ENCODE data around the gene CIAO3.

Gene CIAO3

DNA sequence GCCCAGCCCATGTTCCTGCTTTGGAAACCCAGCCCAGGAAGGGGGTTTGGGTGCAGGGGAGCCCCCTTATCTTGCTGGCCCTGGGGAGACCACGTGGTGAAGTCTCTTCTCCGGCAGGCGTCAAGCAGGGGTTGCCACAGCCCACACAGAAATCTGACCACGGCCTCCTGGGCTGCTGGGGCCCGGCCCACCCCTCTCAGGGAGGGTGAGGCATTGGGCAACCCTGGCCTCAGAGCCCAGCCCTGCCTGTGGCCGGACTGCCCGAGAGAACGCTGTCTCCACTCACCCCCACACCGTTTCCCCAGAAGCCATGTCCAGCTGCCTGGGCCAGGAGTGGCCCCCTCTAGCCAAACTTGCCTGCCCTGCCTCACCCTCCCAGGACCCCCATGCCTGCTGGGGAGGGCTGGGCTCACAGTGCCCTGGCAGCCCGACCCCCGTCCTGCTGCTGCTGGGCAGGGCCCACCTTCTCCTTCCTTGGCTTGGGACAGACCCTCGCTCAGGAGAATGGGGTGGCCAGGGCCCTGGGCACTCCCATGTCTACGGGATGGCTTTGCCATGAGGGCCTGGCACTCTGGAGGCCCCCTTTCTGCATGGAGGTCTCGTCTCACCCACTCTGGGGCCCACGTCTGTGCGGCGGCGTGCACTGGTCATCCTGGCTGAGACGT, 40.7 kb upstream of the CIAO3 start:
- ATAC-seq = no peak
- TF ChIP-seq ZFP3 (CRISPR knock-in tag; IDR thresholded peaks at IDR 0.05) (no peak), TCF4 (CRISPR knock-in tag; IDR thresholded peaks at IDR 0.05; ENCODE audit: borderline replicate concordance) (no peak), ZNF565 (CRISPR knock-in tag; conservative IDR thresholded peaks at IDR 0.05; ENCODE audit: low read depth) (no peak), GLIS3 (CRISPR knock-in tag; IDR thresholded peaks at IDR 0.05) (no peak), ISL1 (CRISPR knock-in tag; IDR thresholded peaks at IDR 0.05) (no peak), OSR1 (CRISPR knock-in tag; IDR thresholded peaks at IDR 0.05) (no peak), BACH2 (CRISPR knock-in tag; IDR thresholded peaks at IDR 0.05; ENCODE audit: borderline replicate concordance) (no peak), TOX (CRISPR knock-in tag; IDR thresholded peaks at IDR 0.05; ENCODE audit: borderline replicate concordance) (no peak), CREB5 (CRISPR knock-in tag; IDR thresholded peaks at IDR 0.05; ENCODE audit: low read depth) (no peak), CSDC2 (CRISPR knock-in tag; IDR thresholded peaks at IDR 0.05) (no peak), ZFP30 (CRISPR knock-in tag; IDR thresholded peaks at IDR 0.05) (no peak), RARB (CRISPR knock-in tag; IDR thresholded peaks at IDR 0.05) (no peak), ESRRG (CRISPR knock-in tag; IDR thresholded peaks at IDR 0.05) (no peak), ZNF8 (CRISPR knock-in tag; IDR thresholded peaks at IDR 0.05) (no peak), PPARA (CRISPR knock-in tag; IDR thresholded peaks at IDR 0.05; ENCODE audit: borderline replicate concordance) (no peak), PATZ1 (CRISPR knock-in tag; IDR thresholded peaks at IDR 0.05; ENCODE audit: borderline replicate concordance) (no peak), SNAI2 (CRISPR knock-in tag; IDR thresholded peaks at IDR 0.05) (no peak), ZC3H10 (CRISPR knock-in tag; IDR thresholded peaks at IDR 0.05) (no peak), ARNTL (CRISPR knock-in tag; IDR thresholded peaks at IDR 0.05; ENCODE audit: borderline replicate concordance, low read depth) (no peak)

GRCh38 chr16:780296-780695, 39.5 kb upstream of the CIAO3 start:
- no peak for TF ChIP-seq SNAI2 (CRISPR knock-in tag; IDR thresholded peaks at IDR 0.05)
- no peak for TF ChIP-seq ZC3H10 (CRISPR knock-in tag; IDR thresholded peaks at IDR 0.05)
- no peak for TF ChIP-seq TSHZ2 (CRISPR knock-in tag; IDR thresholded peaks at IDR 0.05)
- TF ChIP-seq GLIS3 (CRISPR knock-in tag; IDR thresholded peaks at IDR 0.05) = no peak
- ATAC-seq = no peak

- TF ChIP-seq PATZ1 (CRISPR knock-in tag; IDR thresholded peaks at IDR 0.05; ENCODE audit: borderline replicate concordance) = no peak
- no peak for TF ChIP-seq CREB5 (CRISPR knock-in tag; IDR thresholded peaks at IDR 0.05; ENCODE audit: low read depth)
- TF ChIP-seq BACH2 (CRISPR knock-in tag; IDR thresholded peaks at IDR 0.05; ENCODE audit: borderline replicate concordance) = no peak
- no peak for TF ChIP-seq TCF4 (CRISPR knock-in tag; IDR thresholded peaks at IDR 0.05; ENCODE audit: borderline replicate concordance)
- no peak for TF ChIP-seq SNAI2 (CRISPR knock-in tag; IDR thresholded peaks at IDR 0.05)
- TF ChIP-seq PPARA (CRISPR knock-in tag; IDR thresholded peaks at IDR 0.05; ENCODE audit: borderline replicate concordance) = no peak
- TF ChIP-seq TOX (CRISPR knock-in tag; IDR thresholded peaks at IDR 0.05; ENCODE audit: borderline replicate concordance) = no peak
- no peak for TF ChIP-seq GLIS3 (CRISPR knock-in tag; IDR thresholded peaks at IDR 0.05)
- TF ChIP-seq ZC3H10 (CRISPR knock-in tag; IDR thresholded peaks at IDR 0.05) = no peak
- TF ChIP-seq ZFP30 (CRISPR knock-in tag; IDR thresholded peaks at IDR 0.05) = no peak
- no peak for TF ChIP-seq ZFP3 (CRISPR knock-in tag; IDR thresholded peaks at IDR 0.05)
- no peak for TF ChIP-seq TSHZ2 (CRISPR knock-in tag; IDR thresholded peaks at IDR 0.05)
- no peak for ATAC-seq
These were observed 38.8 kb upstream of the CIAO3 start for GRCh38 chr16:779561-779960.
